Suppressor macrophage treated with lipopolysaccharide for 4 hours (primary cell): Measurements from ENCODE around the gene CNTRL.
"Not testable (repeated sequence)": the region's sequence is repeated elsewhere in the genome, so short reads cannot be mapped to it uniquely, and the experiment has no call there.

Source experiments
- DNase-seq: peaks from one replicate; pipeline ENCODE4 v3.0.0-alpha.2; 2020

Gene CNTRL

DNA sequence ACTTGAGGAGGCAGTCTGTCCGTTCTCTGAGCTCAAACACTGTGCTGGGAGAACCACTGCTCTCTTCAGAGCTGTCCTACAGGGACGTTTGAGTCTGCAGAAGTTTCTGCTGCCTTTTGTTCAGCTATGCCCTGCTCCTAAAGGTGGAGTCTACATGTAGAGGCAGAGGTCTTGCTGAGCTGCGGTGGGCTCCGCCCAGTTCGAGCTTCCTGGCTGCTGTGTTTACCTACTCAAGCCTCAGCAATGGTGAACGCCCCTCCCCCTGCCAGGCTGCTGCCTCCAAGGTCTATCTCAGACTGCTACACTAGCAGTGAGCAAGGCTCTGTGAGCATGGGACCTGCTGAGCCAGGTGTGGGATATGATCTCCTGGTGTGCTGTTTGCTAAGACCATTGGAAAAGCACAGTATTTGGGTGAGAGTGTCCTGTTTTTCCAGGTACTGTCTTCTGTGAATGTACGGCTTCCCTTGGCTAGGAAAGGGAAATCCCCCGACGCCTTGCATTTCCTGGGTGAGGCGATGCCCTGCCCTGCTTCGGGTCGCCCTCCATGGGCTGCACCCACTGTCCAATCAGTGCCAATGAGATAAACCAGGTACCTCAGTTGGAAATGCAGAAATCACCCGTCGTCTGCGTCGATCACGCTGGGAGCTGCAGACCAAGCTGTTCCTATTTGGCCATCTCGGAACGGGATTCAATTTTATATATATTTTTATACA is 58.5 kb downstream of the CNTRL start:
- DNase-seq, result no peak

GRCh38 chr9:121135642-121136041 is 60.9 kb downstream of the CNTRL start:
- no peak for DNase-seq

DNA sequence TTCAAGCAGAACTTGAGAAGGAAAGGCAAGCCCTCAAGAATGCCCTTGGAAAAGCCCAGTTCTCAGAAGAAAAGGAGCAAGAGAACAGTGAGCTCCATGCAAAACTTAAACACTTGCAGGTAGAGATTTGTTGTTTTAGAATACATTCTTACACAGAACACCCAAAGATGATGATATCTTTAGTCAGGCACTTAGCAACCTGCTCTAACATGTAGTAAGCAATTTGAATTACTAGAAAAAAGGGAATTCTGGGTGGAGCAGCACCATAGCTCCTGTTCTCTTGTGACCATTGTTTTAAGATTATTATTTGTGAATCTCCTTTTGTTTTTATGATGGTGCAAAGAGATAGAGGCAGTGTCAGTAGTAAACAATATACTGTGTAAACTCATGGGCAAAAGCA is 63.8 kb downstream of the CNTRL start:
- DNase-seq, result no peak

GRCh38 chr9:121138973-121139372 is 64.2 kb downstream of the CNTRL start:
- no peak for DNase-seq

DNA sequence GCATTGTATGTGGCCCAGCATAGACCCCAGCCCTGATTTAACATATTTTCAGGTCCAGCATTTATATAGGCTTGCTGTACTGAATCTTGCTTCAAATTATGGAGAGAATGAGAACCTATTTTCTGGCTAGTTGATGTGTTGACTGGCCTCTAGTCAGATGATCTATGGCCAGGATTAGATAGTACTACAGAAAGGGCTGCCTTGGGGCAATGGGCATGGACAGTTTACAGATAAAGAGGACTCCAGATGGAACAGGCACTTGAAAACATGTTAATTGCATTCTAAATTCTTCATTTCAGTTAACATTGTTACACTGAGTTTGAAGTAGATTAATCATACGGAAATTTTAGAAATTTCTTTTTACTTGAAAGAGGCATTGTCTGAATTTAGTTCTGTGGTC is 65.4 kb downstream of the CNTRL start:
- DNase-seq, result no peak

- DNase-seq, result no peak
Observed at GRCh38 chr9:121141306-121141705, 66.6 kb downstream of the CNTRL start.

DNA sequence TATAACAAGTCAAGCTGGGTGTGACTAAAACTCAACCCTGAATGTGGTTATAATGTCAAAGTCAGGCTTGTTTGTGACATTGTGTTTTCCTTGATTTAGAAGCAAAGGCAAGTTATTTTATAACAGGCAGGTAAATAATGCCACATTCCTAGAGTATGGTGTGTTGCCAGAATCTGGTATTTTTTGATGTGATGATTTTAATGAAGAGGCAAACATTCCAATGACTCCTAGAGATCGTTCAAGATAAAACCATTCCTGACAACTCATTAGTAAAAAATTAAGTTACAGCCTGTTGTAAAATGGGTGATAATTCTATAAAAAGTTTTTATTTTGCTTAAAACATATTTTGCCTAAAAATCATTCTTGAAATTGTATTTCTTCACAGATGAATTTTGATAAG is 67.0 kb downstream of the CNTRL start:
- DNase-seq, result no peak

DNA sequence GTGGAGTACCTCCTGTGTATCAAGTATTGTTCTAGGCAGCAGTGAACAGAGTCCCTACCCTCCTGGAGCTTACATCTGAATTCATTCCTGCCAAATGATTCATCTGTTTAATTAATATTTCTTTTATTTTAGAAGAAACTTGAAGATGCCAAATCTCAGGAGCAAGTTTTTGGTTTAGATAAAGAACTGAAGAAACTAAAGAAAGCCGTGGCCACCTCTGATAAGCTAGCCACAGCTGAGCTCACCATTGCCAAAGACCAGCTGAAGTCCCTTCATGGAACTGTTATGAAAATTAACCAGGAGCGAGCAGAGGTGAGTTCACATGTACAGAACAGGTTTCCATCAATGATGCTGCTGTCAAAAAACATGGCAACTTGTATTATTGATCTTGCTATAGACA is 69.0 kb downstream of the CNTRL start:
- DNase-seq, result no peak

DNA sequence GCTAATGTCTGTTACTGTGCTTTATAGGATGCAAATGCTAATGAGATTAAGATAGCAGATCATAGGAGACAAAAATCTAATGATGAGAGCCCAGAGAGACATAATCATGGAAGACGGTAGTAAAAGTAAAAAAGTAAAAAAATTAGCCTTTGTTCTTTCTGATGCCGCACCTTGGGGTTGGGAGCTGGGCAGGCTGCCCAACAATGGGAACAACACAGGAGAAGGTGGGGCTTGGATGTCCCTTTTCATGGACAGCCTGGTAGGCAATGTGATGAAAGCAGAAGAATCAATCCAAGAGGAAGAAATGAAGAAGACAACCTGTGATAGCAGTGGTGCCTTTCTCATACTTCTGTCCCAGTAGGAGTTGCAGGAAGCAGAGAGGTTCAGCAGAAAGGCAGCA is 69.7 kb downstream of the CNTRL start:
- no peak for DNase-seq

DNA sequence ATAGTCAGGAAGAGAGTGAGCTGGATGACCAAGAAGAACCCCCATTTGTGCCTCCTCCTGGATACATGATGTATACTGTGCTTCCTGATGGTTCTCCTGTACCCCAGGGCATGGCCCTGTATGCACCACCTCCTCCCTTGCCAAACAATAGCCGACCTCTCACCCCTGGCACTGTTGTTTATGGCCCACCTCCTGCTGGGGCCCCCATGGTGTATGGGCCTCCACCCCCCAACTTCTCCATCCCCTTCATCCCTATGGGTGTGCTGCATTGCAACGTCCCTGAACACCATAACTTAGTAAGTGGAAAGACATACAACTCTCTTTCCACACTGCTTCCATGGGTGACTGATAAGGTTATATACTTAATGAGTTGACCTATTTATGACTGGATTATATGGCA is 75.4 kb downstream of the CNTRL start:
- DNase-seq, result no peak

DNA sequence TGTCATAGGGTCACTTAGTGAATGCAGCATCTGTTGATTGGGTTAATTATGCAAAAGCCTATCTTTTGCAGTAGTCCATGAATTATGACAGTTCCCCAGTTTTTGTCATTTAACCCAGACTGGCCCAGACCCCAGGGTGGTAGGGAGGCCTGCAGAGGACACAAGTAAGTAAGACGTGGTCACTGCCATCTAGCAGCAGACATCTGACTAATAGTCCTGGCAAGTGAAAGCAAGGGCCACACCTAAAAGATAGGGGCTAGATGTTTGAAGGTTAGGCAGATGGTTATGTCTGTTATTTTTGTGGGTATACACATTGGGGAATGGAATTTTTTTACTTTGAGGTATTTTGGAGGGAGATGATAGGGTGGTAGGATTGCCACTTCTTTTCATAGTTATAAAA is 78.9 kb downstream of the CNTRL start:
- DNase-seq, result no peak

- DNase-seq, result no peak
Observed at GRCh38 chr9:121154782-121155181, 80.0 kb downstream of the CNTRL start.

DNA sequence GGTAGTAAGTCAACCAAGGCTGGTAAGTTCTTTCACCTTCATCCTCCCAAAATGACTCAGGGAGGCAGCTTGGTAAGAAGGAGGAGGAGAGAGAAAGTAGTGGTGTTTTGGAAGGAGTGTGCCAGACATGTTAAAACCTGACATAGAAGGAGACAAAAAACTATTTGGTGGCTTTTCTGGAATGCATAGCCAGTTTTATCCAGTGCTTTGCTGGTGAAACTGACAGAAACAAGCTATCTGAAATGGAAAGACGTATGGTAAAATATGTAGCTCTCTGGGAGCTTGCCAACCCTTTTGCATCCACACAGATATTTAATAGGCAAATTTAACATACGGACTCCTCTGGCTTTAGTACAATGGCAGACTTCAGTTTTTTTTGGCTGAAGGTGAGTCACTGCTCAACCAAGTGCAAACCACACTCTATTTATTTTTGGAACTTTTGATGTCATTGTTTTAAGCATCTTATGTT is 81.5 kb downstream of the CNTRL start:
- peak; percentile 3 for DNase-seq

- no peak for DNase-seq
Observed at GRCh38 chr9:121157939-121158338, 83.2 kb downstream of the CNTRL start.

- peak; percentile 64 for DNase-seq
Observed at GRCh38 chr9:121160025-121160424, 85.3 kb downstream of the CNTRL start.

- DNase-seq, result no peak
Observed at GRCh38 chr9:121168052-121168451, 93.3 kb downstream of the CNTRL start.

- DNase-seq, result no peak
Observed at GRCh38 chr9:121169094-121169601, 94.4 kb downstream of the CNTRL start.

DNA sequence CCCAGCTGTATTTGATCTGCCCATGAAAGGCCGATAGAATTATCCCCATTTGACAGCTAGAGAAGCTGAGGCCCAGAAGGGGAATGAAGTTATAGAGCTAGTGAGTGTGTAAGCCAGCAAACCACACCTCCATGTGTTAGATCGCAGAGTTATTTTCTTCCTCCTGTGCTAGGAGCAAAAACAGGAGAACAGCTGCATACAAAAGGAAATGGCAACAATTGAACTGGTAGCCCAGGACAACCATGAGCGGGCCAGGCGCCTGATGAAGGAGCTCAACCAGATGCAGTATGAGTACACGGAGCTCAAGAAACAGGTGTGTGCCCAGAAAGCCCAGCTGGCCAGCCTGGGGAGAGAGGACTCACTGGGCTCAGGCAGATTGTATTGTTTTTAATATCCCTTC is 96.5 kb downstream of the CNTRL start:
- DNase-seq, result no peak

- DNase-seq, result no peak
Observed at GRCh38 chr9:121172726-121173487, 98.2 kb downstream of the CNTRL start.

- DNase-seq, result no peak
Observed at GRCh38 chr9:121173501-121173900, 98.7 kb downstream of the CNTRL start.

DNA sequence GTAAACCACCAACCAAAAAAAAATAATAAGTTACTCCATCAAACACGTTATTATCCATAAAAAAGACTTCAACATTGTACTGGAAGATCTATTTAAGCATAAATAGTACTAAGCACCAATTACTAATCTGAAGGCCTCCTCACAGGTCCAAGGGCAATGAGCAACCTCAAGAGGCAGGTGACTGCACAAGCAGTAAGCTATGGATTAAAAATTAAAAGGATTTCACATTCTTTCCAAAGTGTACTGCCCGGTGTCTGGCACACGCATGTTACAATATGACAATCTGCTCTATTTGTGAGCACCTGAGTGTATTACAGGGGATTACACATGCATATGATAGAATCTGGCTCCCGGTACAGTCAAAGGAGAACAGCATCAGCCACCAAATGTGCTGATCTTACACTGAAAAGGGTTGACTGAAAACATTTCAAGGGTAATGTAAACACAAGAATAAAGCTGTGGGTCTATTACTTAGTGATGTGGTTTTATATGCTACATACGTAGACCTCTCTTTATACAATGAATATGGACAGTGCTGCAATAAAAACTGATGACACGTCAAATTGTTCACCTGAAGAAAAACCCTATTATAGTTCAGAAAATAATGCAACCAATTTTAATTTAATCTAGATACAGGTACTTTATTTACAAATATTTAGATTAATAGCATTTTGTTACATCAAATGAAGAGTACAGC is 104.1 kb downstream of the CNTRL start:
- no peak for DNase-seq

GRCh38 chr9:121179373-121179721 is 104.6 kb downstream of the CNTRL start:
- not testable (repeated sequence) for DNase-seq

DNA sequence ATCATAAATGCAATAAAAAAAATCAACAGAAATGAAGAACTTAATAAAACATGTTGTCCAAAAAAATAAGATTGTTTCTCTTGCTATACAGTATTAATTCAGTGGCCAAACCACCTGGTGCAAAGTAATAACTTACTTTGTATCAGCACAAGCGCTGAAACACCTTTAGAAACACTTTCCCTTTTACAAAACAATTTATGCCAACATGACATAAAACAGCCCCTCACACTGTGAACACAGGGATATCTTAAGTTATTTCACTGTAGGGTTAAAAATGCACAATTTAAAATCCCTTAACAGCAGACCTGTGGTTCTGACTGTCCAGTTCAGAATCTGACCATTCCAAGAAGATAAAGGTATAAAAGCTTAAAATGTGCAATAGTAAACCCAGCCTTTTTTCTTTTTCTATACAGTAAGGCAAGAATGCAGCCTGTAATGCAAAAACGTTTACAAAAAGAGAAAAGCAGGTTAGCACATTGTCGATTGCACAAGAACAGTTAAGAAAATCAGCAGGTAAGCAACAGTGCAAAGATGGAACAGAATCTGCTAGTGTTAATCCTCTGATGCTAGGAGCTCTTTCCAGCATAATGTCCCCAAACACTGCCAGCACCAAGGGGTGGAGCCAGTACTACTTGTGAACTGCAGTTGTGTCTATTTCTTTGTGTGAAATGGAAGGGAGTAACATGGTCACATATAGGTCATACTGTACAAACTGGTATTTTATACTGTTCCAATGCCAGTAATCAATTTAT is 105.4 kb downstream of the CNTRL start:
- no peak for DNase-seq
